GM12878 (cell line): ENCODE measurements around the gene TC2N. TPM values are rescaled to one million over a fixed set of nuclear protein-coding genes. Genes with fewer than 3 reads are reported as not detected.
A peak's percentile ranks its signal among the peaks of the same experiment; 100 is the strongest.

Source experiments
- ATAC-seq: fragments of 200-7000 bp; cut with Tn5 transposase; 3 replicates; pipeline ENCODE4 v1.9.1; 2020; ENCODE audit warnings: mild to moderate bottlenecking, moderate library complexity
- BruUV-seq: library from RNA; stranded (reverse); fragments of 400-500 nt; replicated peaks from 2 replicates; lab custom pipeline; 2021; lab: Mats Ljungman, UMichigan
- CTCF ChIA-PET: fragments of 300-600 bp; sonication (Branson Sonifier 250); formaldehyde crosslinking; extraction: SDS; loops from one replicate; lab custom pipeline; 2021; ENCODE audit warnings: inconsistent platforms; lab: Yijun Ruan, JAX
- POLR2A ChIA-PET: fragments of 350-600 bp; formaldehyde crosslinking; extraction: SDS; loops from one replicate; lab custom pipeline; 2021; ENCODE audit warnings: inconsistent platforms; lab: Charles Lee
- RAD21 ChIA-PET: fragments of 300-600 bp; sonication (Branson Sonifier 250); formaldehyde crosslinking; loops from one replicate; lab custom pipeline; 2023; ENCODE audit warnings: antibody characterized with exemption; ENCODE audit not compliant: unreplicated experiment; lab: Charles Lee
- SMC1A ChIA-PET: fragments of 300-600 bp; sonication (Branson Sonifier 250); formaldehyde crosslinking; loops from one replicate; lab custom pipeline; 2023; ENCODE audit not compliant: unreplicated experiment, uncharacterized antibody; lab: Charles Lee
- DNase-seq: peaks from one replicate; pipeline ENCODE4 v3.0.0-alpha.2; 2011; ENCODE audit warnings: low read depth, low spot score
- FAIRE-seq: peaks from 3 replicates; lab custom pipeline; 2011; peaks lifted over from hg19 to GRCh38; lab: Jason Lieb, UNC
- H2AFZ ChIP-seq: 2 replicates; pipeline ENCODE4 v1.6.0; 2011; ENCODE audit warnings: low read depth, low read length, control low read depth; ENCODE audit not compliant: control insufficient read depth
- H3K27ac ChIP-seq: 2 replicates; pipeline ENCODE4 v1.5.1; 2011; ENCODE audit warnings: control low read depth; ENCODE audit not compliant: control insufficient read depth, insufficient read depth
- H3K27me3 ChIP-seq, 2 experiments: replicated peaks in 1 of 2; 2 replicates each; pipeline versions ENCODE4 v1.6.0 to v1.6.1; 2011; ENCODE audit warnings: low read length in 1 of 2; ENCODE audit not compliant: control insufficient read depth in 2 of 2, insufficient read depth in 2 of 2
- H3K36me3 ChIP-seq, 2 experiments: 2 replicates each; pipeline ENCODE4 v1.5.1; 2011; ENCODE audit warnings: low read length in 1 of 2; ENCODE audit not compliant: control insufficient read depth in 2 of 2, insufficient read depth in 2 of 2
- H3K4me1 ChIP-seq: 2 replicates; pipeline ENCODE4 v1.6.1; 2011; ENCODE audit warnings: mild to moderate bottlenecking, low read length, moderate library complexity, mixed read lengths; ENCODE audit not compliant: control insufficient read depth, insufficient read depth
- H3K4me2 ChIP-seq: 2 replicates; pipeline ENCODE4 v1.6.0; 2011; ENCODE audit warnings: control low read depth; ENCODE audit not compliant: control insufficient read depth, insufficient read depth
- H3K4me3 ChIP-seq: fragments of 200-600 bp; sonication (generic); 2 replicates; pipeline ENCODE4 v1.5.1; 2016
- H3K79me2 ChIP-seq: 2 replicates; pipeline ENCODE4 v1.6.0; 2011; ENCODE audit warnings: low read length; ENCODE audit not compliant: control insufficient read depth, insufficient read depth
- H3K9ac ChIP-seq: 2 replicates; pipeline ENCODE4 v1.8.0; 2011; ENCODE audit warnings: low read length, control low read depth, mixed read lengths; ENCODE audit not compliant: control insufficient read depth, insufficient read depth
- H3K9me3 ChIP-seq: replicated peaks from 3 replicates; pipeline ENCODE4 v1.5.1; 2011; ENCODE audit warnings: mild to moderate bottlenecking, low read length; ENCODE audit not compliant: control insufficient read depth, insufficient read depth
- H4K20me1 ChIP-seq: 2 replicates; pipeline ENCODE4 v1.6.0; 2011; ENCODE audit not compliant: control insufficient read depth, insufficient read depth
- ATF7 ChIP-seq: fragments of 450-650 bp; IDR thresholded peaks from 2 replicates; pipeline ENCODE4 v1.6.1; 2016; ENCODE audit warnings: low read depth, mild to moderate bottlenecking
- HDGF ChIP-seq: fragments of 450-650 bp; IDR thresholded peaks from 2 replicates; pipeline ENCODE4 v1.6.1; 2016; ENCODE audit warnings: antibody characterized with exemption
- NFYA ChIP-seq: IDR thresholded peaks from 2 replicates; pipeline ENCODE4 v1.6.1; 2011; ENCODE audit warnings: low read depth, mild to moderate bottlenecking, low read length, improper control_type of control experiment, borderline replicate concordance
- POLR2A ChIP-seq: IDR thresholded peaks from 2 replicates; pipeline ENCODE4 v1.6.1; 2011; ENCODE audit warnings: low read depth, mild to moderate bottlenecking, low read length
- RBBP5 ChIP-seq: fragments of 200-600 bp; sonication (generic); conservative IDR thresholded peaks from 2 replicates; pipeline ENCODE4 v1.6.1; 2016
- SMARCA5 ChIP-seq: fragments of 450-650 bp; IDR thresholded peaks from 2 replicates; pipeline ENCODE4 v1.6.1; 2017; ENCODE audit warnings: mild to moderate bottlenecking
- SPI1 ChIP-seq: IDR thresholded peaks from 2 replicates; pipeline ENCODE4 v1.6.1; 2011; ENCODE audit warnings: low read depth, mild to moderate bottlenecking, low read length, moderate library complexity, borderline replicate concordance; ENCODE audit not compliant: insufficient read depth
- STAT1 ChIP-seq: fragments of 450-650 bp; conservative IDR thresholded peaks from 2 replicates; pipeline ENCODE4 v1.6.1; 2014; ENCODE audit warnings: antibody characterized with exemption, mild to moderate bottlenecking
- STAT3 ChIP-seq: IDR thresholded peaks from 2 replicates; pipeline ENCODE4 v1.6.1; 2011; ENCODE audit warnings: low read depth, low read length, improper control_type of control experiment
- TCF3 ChIP-seq: IDR thresholded peaks from 2 replicates; pipeline ENCODE4 v1.6.1; 2012; ENCODE audit warnings: low read depth, mild to moderate bottlenecking, low read length, borderline replicate concordance; ENCODE audit not compliant: insufficient read depth
- WGBS: methylation state at CpG from one replicate; pipeline ENCODE4 v1.1.6; 2016; ENCODE audit warnings: low lambda C conversion rate; ENCODE audit not compliant: insufficient replicate concordance, insufficient coverage; ENCODE audit errors: missing lambda C conversion rate; 5-methylcytosine and 5-hydroxymethylcytosine counted together
- in situ Hi-C: fragments of 300-500 bp; cut with MboI; formaldehyde crosslinking; loops from 9 replicates; pipeline ENCODE4 v1.14.3; 2018; ENCODE audit warnings: mixed read lengths
- intact Hi-C: fragments of 100-400 bp; cut with micrococcal nuclease; formaldehyde crosslinking; loops from one replicate; pipeline ENCODE4 v1.14.2; 2022; ENCODE audit not compliant: unreplicated experiment
- polyA plus RNA-seq, 11 experiments: library from polyadenylated mRNA; depleted of rRNA in 4 of 11; unstranded in 6 of 11; stranded (reverse) in 5 of 11; fragments of >200 nt; fragmentation: Nextera tagmentation in 4 of 11; fragmentation: Illumina TruSeq in 1 of 11; extraction: Ambion mirVana in 4 of 11; extraction: Trizol in 1 of 11; gene quantifications; 1 replicate in 1 of 11; 2 replicates in 10 of 11; pipeline versions ENCODE4 v1.2.1 to v1.2.3, GENCODE V29; 2011 to 2016; ENCODE audit warnings: inconsistent platforms in 2 of 11, missing spikeins in 2 of 11, low read depth in 1 of 11
- total RNA-seq, 4 experiments: library from RNA; depleted of rRNA in 3 of 4; stranded (reverse); fragments of >200 nt in 3 of 4; fragmentation: Illumina TruSeq in 1 of 4; extraction: Trizol in 1 of 4; gene quantifications; 2 replicates each; pipeline versions ENCODE4 v1.2.1 to v1.2.3, GENCODE V29; 2013 to 2021

TC2N gene
- total and polyA plus RNA-seq, 10 of the 15 experiments (the other 5 are each of a cell fraction or from before 2014, with no cell fraction given): 0.15 to 1.6 (median 0.35) TPM

DNA sequence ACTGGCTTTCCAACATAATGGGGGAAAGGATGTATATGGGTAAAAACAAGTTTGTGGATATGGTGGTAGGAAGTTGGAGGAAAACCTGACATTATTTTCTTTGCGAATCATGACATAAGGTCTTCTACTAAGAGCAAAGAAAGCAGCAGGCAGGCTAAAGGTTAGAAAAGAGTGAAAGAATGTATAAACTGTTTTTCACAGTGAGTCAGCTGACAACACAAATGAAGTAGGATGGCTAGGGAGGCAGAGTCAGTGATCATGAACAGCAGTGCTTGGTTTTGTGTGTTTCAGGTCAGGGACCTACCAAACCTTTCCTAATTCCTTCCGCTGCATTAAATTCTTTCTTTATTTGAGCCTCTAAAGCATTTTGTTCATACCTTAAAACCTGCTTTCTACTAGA, 89.1 kb downstream of the TC2N start (continued):
- TF ChIP-seq TCF3 (no peak), STAT3 (no peak), RBBP5 (no peak), STAT1 (no peak), ATF7 (no peak)

- Histone ChIP-seq H3K36me3 (no peaks in the 10 kb centered on the region), H3K27ac (no peak overlapping the region), H4K20me1 (no peaks in the 10 kb centered on the region), H3K9ac (no peak overlapping the region), H3K4me1 (peaks cover 6% of the 10 kb centered on the region; the same call in 1 of the 2 replicates), H3K79me2 (no peaks in the 10 kb centered on the region), H3K27me3 (no peaks in the 10 kb centered on the region; a peak in 1 of 4 replicates), H3K4me2 (no peak overlapping the region; the same call in 1 of the 2 replicates), H3K4me3 (no peak overlapping the region), H3K9me3 (no peaks in the 10 kb centered on the region), H2AFZ (no peak overlapping the region)
- TF ChIP-seq NFYA (no peak), HDGF (no peak), SPI1 (peak; percentile 11; the same call in 1 of the 2 replicates), SMARCA5 (no peak), POLR2A (no peak)
- DNase-seq (no peak), FAIRE-seq (no peak), ATAC-seq (peak; percentile 61)
- SMC1A ChIA-PET: interaction anchor here (1.0 to 1.2 kb wide), 2 partner anchors 9 to 19 kb away, joined by 3 to 4 read pairs; no protein-coding TSS in a partner anchor
- POLR2A ChIA-PET: no interaction called here
- no TSS peak for BruUV-seq
- CTCF ChIA-PET: interaction anchor here (2.1 kb wide), 1 partner anchor 12 kb away, joined by 5 read pairs; no protein-coding TSS in a partner anchor
- 8% methylated on average over 5 of the region's 5 CpGs for WGBS
- intact Hi-C loops (no loop called here), in situ Hi-C loops (no loop called here)
- RAD21 ChIA-PET: no interaction called here
Measured at GRCh38 chr14:91774140-91775096, 92.9 kb downstream of the TC2N start.
